Epithelial cell of proximal tubule (primary cell): ENCODE data around the gene PHF20. TPM values are rescaled to one million over a fixed set of nuclear protein-coding genes. Genes with fewer than 3 reads are reported as not detected.

Experiments
- DNase-seq: peaks from one replicate; pipeline ENCODE4 v3.0.0-alpha.2; 2011; ENCODE audit warnings: low read depth
- H3K4me3 ChIP-seq: 2 replicates; pipeline ENCODE4 v1.5.1; 2011; ENCODE audit warnings: low read depth, mild to moderate bottlenecking, low read length
- total RNA-seq: library from RNA; depleted of rRNA; stranded (reverse); fragments of >200 nt; gene quantifications from 2 replicates; pipeline ENCODE4 v1.2.3, GENCODE V29; 2015
- TF ChIP-seq, protein P1 (sequence below): conservative IDR thresholded peaks from 2 replicates; pipeline ENCODE4 v1.5.1; 2012; ENCODE audit warnings: low read depth, mild to moderate bottlenecking, low read length

The PHF20 gene
- total RNA-seq, 1 donor from 2014 or later: 19.0 TPM

DNA sequence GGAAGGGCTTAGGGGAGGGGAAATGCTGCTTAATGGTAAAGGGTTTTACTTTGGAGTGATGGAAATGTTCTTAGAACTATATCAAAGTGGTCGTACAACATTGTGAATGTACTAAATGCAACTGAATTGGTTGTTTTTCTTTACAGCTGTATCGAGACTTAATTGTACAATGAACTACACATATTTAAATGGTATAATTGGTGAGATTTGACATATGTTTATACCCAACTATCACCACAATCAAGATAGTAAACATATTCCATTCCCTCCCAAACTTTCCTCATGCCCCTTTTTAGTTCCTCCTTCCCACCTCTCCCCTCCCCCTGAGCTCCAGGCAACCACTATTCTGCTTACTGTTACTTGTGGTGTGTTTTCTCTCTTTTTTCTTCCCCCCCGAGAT lies 138.4 kb downstream of the PHF20 start:
- DNase-seq: no peak
- TF ChIP-seq, protein P1, sequence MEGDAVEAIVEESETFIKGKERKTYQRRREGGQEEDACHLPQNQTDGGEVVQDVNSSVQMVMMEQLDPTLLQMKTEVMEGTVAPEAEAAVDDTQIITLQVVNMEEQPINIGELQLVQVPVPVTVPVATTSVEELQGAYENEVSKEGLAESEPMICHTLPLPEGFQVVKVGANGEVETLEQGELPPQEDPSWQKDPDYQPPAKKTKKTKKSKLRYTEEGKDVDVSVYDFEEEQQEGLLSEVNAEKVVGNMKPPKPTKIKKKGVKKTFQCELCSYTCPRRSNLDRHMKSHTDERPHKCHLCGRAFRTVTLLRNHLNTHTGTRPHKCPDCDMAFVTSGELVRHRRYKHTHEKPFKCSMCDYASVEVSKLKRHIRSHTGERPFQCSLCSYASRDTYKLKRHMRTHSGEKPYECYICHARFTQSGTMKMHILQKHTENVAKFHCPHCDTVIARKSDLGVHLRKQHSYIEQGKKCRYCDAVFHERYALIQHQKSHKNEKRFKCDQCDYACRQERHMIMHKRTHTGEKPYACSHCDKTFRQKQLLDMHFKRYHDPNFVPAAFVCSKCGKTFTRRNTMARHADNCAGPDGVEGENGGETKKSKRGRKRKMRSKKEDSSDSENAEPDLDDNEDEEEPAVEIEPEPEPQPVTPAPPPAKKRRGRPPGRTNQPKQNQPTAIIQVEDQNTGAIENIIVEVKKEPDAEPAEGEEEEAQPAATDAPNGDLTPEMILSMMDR: no peak
- H3K4me3 ChIP-seq: no peak overlapping the region

- TF ChIP-seq, protein P1: no peak
- H3K4me3 ChIP-seq: no peak overlapping the region
- DNase-seq: no peak
These were observed 141.1 kb downstream of the PHF20 start for GRCh38 chr20:35912881-35913280.

DNA sequence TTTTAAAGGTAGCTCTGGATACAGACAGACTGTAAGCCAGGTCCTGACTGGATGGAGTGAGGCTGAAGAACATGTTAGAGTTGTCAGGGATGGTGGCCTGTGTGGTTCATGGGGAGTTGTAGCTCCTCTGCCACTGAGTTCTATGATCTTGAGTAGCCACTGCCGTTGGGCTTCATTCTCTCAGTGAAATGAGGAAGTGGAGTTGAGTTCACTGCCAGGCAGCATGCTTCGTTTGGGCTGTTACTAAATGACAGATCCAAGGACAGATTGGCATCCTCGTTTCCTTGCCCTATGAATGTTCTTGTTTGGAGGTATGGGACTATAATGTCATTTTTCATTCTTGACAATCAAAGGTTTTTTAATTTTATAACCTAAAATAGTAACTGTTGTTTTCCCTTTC lies 145.3 kb downstream of the PHF20 start:
- H3K4me3 ChIP-seq: no peak overlapping the region
- TF ChIP-seq, protein P1: no peak
- DNase-seq: no peak

- TF ChIP-seq, protein P1: no peak
- DNase-seq: no peak
- H3K4me3 ChIP-seq: no peak overlapping the region
These were observed 146.2 kb downstream of the PHF20 start for GRCh38 chr20:35918021-35918420.

- TF ChIP-seq, protein P1: no peak
- no peak overlapping the region for H3K4me3 ChIP-seq
- DNase-seq: no peak
These were observed 148.7 kb downstream of the PHF20 start for GRCh38 chr20:35920523-35920922.

DNA sequence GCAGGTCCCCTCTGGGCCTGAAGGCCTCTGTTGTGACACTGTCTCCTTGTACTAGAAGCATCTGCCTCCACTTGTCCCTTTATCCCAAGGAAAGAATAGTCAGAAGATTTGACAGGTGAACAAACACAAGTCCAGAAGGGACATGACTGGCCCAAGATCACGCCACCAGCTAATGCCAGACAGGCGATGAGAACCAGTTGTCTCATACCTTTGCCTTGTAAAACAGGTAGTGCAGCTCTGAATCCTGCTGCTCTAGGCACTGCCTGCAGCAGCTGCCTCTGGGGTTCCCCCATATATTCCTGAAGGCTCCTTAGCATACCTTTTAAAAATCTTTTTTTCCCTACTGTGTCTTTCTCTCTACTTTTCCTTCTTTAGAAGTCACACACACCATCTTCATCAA lies 157.5 kb downstream of the PHF20 start:
- TF ChIP-seq, protein P1: no peak
- no peak overlapping the region for H3K4me3 ChIP-seq
- DNase-seq: no peak

GRCh38 chr20:35934050-35934449 lies 162.2 kb downstream of the PHF20 start:
- DNase-seq: no peak
- no peak overlapping the region for H3K4me3 ChIP-seq
- TF ChIP-seq, protein P1: no peak
